Thyroid gland (tissue), 4 donors: ENCODE measurements around the gene SMURF1. TPM values are rescaled to one million over a fixed set of nuclear protein-coding genes. Genes with fewer than 3 reads are reported as not detected.

Source experiments
- DNase-seq, 2 donors: peaks; one replicate each; pipeline ENCODE4 v3.0.0-alpha.2; 2019
- H3K27ac ChIP-seq, 3 donors: fragments of 200-600 bp; sonication (generic); 1 replicate in 2 of 3; 2 replicates in 1 of 3; pipeline ENCODE4 v1.5.1; 2016 to 2019; ENCODE audit warnings: mild to moderate bottlenecking in 1 of 3, moderate library complexity in 1 of 3
- H3K27me3 ChIP-seq: fragments of 200-600 bp; sonication (generic); one replicate; pipeline ENCODE4 v1.5.1; 2019
- H3K36me3 ChIP-seq, 2 donors: fragments of 200-600 bp; sonication (generic); one replicate each; pipeline ENCODE4 v1.5.1; 2016 to 2019
- H3K4me1 ChIP-seq, 2 donors: fragments of 200-600 bp; sonication (generic); one replicate each; pipeline ENCODE4 v1.5.1; 2017 to 2019
- H3K4me3 ChIP-seq, 3 donors: fragments of 200-600 bp; sonication (generic); replicated peaks in 1 of 3; 1 replicate in 2 of 3; 2 replicates in 1 of 3; pipeline ENCODE4 v1.5.1; 2016; ENCODE audit warnings: mild to moderate bottlenecking in 1 of 3
- H3K9me3 ChIP-seq: fragments of 200-600 bp; sonication (generic); one replicate; pipeline ENCODE4 v1.5.1; 2017
- POLR2A ChIP-seq, 2 donors: fragments of 450-650 bp; IDR thresholded peaks; one replicate each; pipeline ENCODE4 v1.6.1; 2017; ENCODE audit warnings: antibody characterized with exemption in 2 of 2, mild to moderate bottlenecking in 2 of 2, moderate library complexity in 1 of 2
- WGBS, 2 donors: methylation state at CpG; one replicate each; pipeline ENCODE4 v1.1.5; 2017; 5-methylcytosine and 5-hydroxymethylcytosine counted together
- intact Hi-C: fragments of 100-400 bp; cut with DNase I; formaldehyde crosslinking; loops from one replicate; pipeline ENCODE4 v1.15.1; 2023
- total RNA-seq, 4 donors: library from RNA; depleted of rRNA; stranded (reverse); fragments of >200 nt; gene quantifications; one replicate each; pipeline ENCODE4 v1.2.3, GENCODE V29; 2016
- TF ChIP-seq, protein P1 (sequence below), 6 experiments: fragments of 200-600 bp in 3 of 6; fragments of 450-650 bp in 3 of 6; sonication (generic) in 3 of 6; IDR thresholded peaks; one replicate each; pipeline ENCODE4 v1.5.1; 2016 to 2019; ENCODE audit warnings: antibody characterized with exemption in 6 of 6, mild to moderate bottlenecking in 2 of 6, inconsistent platforms in 1 of 6, moderate library complexity in 1 of 6

SMURF1 gene
- total RNA-seq, 4 donors from 2014 or later = 13.9 to 20.6 (median 16.7) TPM

DNA sequence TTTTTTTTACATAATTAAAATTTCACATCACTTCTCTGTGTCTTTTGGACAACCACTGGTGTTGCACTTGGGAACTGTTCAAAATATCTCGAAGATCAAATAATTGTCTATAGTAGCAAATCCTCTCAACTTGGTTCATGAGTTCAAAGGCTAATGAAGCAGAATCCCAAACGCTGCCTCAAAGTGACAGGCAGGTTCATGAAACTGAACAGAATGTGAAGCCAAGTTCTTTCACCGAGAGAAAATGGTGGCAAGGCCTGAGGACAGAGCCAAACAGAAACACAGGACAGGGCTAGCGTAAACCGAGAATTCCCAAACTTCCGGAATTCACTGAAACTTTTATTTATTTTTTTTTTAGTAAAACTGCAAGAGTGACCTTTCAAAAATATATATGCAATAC is 21.1 kb downstream of the SMURF1 start:
- no peak overlapping the region for H3K4me3 ChIP-seq

DNA sequence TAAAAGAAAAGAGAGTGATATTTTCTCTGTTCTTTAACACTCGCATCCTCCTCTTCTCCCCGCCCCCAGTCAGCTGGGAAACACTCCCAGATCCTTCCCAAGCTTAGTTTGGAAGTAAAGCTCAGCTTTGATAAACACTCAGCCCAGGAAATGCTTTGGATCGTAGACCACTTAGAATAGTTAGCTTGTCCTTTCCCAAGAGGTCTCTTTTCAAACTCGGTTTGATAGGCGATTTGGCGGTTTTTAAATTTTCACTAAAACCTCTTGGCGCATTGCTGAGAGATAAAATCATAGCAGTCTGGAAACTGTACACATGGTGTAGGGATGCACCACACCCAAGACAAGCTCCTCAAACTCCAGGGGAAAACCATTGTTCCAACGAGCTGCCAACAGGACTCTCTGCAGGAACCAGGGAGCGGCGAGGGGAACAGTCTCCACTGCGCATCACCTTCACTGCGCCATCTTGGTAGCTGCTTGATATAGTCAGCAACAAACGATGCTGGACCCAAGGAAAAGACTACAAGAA is 22.3 kb downstream of the SMURF1 start:
- 85 to 86% methylated on average over 13 of the region's 13 CpGs for WGBS, 2 donors
- H3K4me1 ChIP-seq = peaks cover 13 to 14% of the 10 kb centered on the region in 2 donors
- H3K36me3 ChIP-seq = no peaks in the 10 kb centered on the region
- intact Hi-C loops = no loop called here
- H3K9me3 ChIP-seq = no peaks in the 10 kb centered on the region
- no peak for DNase-seq
- no peaks in the 10 kb centered on the region for H3K27me3 ChIP-seq
- no peak overlapping the region for H3K4me3 ChIP-seq
- H3K27ac ChIP-seq = no peak overlapping the region
- TF ChIP-seq, protein P1, sequence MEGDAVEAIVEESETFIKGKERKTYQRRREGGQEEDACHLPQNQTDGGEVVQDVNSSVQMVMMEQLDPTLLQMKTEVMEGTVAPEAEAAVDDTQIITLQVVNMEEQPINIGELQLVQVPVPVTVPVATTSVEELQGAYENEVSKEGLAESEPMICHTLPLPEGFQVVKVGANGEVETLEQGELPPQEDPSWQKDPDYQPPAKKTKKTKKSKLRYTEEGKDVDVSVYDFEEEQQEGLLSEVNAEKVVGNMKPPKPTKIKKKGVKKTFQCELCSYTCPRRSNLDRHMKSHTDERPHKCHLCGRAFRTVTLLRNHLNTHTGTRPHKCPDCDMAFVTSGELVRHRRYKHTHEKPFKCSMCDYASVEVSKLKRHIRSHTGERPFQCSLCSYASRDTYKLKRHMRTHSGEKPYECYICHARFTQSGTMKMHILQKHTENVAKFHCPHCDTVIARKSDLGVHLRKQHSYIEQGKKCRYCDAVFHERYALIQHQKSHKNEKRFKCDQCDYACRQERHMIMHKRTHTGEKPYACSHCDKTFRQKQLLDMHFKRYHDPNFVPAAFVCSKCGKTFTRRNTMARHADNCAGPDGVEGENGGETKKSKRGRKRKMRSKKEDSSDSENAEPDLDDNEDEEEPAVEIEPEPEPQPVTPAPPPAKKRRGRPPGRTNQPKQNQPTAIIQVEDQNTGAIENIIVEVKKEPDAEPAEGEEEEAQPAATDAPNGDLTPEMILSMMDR (IDR thresholded peaks at IDR 0.05) = no peak
- no peak for TF ChIP-seq POLR2A (IDR thresholded peaks at IDR 0.05)

More for the DNA sequence above, 21.1 kb downstream of the SMURF1 start:
- WGBS, 2 donors = 91 to 93% methylated on average over 6 of the region's 6 CpGs
- DNase-seq = no peak
- TF ChIP-seq, protein P1 (IDR thresholded peaks at IDR 0.05) = no peak
- TF ChIP-seq POLR2A (IDR thresholded peaks at IDR 0.05) = no peak
- no peaks in the 10 kb centered on the region for H3K27me3 ChIP-seq
- intact Hi-C loops = no loop called here
- H3K9me3 ChIP-seq = no peaks in the 10 kb centered on the region
- H3K36me3 ChIP-seq = no peaks in the 10 kb centered on the region
- no peak overlapping the region for H3K27ac ChIP-seq
- H3K4me1 ChIP-seq = peaks cover 13 to 14% of the 10 kb centered on the region in 2 donors

DNA sequence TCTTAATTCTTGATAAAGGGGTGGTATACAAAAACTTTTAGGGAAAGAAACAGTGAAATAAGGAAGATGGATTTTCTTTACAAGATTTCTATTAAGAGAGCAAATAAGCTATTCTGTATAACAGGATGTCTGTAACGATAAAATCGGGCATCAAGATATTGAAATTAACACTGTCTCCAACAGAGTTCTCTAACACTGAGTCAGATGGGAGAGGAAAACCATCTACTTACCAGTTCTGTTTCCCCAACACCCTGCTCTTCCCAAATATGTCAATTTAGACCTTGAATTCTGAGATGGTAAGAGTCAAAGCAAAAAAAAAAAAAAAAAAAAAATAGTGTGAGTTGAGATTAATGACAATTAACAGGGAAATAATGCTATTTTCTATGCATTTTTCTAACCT is 23.0 kb downstream of the SMURF1 start:
- intact Hi-C loops = no loop called here
- Histone ChIP-seq H3K4me1 (peaks cover 13 to 14% of the 10 kb centered on the region in 2 donors), H3K27me3 (no peaks in the 10 kb centered on the region), H3K27ac (no peak overlapping the region), H3K4me3 (no peak overlapping the region), H3K36me3 (no peaks in the 10 kb centered on the region), H3K9me3 (no peaks in the 10 kb centered on the region)
- 70 to 86% methylated on average over 2 of the region's 2 CpGs for WGBS, 2 donors
- DNase-seq = no peak
- TF ChIP-seq POLR2A (IDR thresholded peaks at IDR 0.05) = no peak
- TF ChIP-seq, protein P1 (IDR thresholded peaks at IDR 0.05) = no peak

DNA sequence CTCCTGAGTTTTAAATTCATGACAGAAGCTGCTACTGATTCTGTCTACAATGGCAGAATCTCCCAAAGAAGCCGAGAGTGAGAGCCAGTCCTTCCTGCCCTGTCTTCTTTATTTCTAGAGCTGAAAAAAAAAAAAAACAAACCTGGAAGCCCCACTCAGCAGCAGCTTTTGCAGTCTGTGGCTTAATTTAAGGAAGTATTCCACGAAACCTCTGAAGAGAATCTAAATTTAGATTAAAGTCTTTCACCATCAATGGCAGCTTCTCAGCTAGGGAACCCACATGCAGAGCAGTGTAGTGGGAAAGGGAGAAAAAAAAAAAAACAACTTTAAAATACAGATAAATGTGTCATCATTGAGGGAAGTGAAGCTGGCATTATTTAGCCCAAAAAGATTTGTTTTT is 23.4 kb downstream of the SMURF1 start:
- TF ChIP-seq, protein P1 (IDR thresholded peaks at IDR 0.05) = no peak
- no peak for TF ChIP-seq POLR2A (IDR thresholded peaks at IDR 0.05)
- peaks cover 13 to 14% of the 10 kb centered on the region in 2 donors for H3K4me1 ChIP-seq

DNA sequence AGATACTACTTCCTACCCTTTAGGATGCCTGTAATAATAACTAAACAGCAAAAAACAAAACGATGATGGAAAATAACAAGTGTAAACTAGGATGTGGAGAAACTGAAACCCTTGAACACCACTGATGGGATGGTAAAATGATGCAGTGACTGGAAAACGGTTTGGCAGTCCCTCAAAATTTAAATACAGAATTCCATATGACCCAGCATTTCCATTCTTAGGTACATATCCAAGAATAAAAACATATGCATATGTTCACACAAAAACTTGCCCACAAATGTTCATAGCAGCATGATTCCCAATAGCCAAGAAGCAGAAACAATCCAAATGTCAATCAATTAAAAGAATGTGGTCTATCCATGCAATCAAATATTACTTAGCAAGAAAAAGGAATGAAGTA is 25.8 kb downstream of the SMURF1 start:
- no peak overlapping the region for H3K27ac ChIP-seq
- 85 to 86% methylated on average over 2 of the region's 2 CpGs for WGBS, 2 donors
- H3K4me1 ChIP-seq = no peaks in the 10 kb centered on the region
- H3K27me3 ChIP-seq = no peaks in the 10 kb centered on the region
- H3K4me3 ChIP-seq = no peak overlapping the region
- no peaks in the 10 kb centered on the region for H3K36me3 ChIP-seq
- no peak for DNase-seq
- intact Hi-C loops = no loop called here
- H3K9me3 ChIP-seq = no peaks in the 10 kb centered on the region
- TF ChIP-seq POLR2A (IDR thresholded peaks at IDR 0.05) = no peak
- TF ChIP-seq, protein P1 (IDR thresholded peaks at IDR 0.05) = no peak

More for the DNA sequence above, 23.4 kb downstream of the SMURF1 start:
- no peak for DNase-seq
- H3K36me3 ChIP-seq = no peaks in the 10 kb centered on the region
- H3K9me3 ChIP-seq = no peaks in the 10 kb centered on the region
- intact Hi-C loops = no loop called here
- H3K4me3 ChIP-seq = no peak overlapping the region
- WGBS, 2 donors = 68 to 71% methylated on average over 2 of the region's 2 CpGs
- H3K27ac ChIP-seq = no peak overlapping the region
- no peaks in the 10 kb centered on the region for H3K27me3 ChIP-seq
